Endothelial cell of umbilical vein (primary cell): Measurements from ENCODE around the gene RAB6B. TPM values are rescaled to one million over a fixed set of nuclear protein-coding genes. Genes with fewer than 3 reads are reported as not detected.

Source experiments
- BruUV-seq: library from RNA; stranded (reverse); fragments of 400-500 nt; replicated peaks from 2 replicates; lab custom pipeline; 2021; lab: Mats Ljungman, UMichigan
- CTCF ChIA-PET: fragments of 300-600, 350-600 bp; sonication (Branson Sonifier 250); formaldehyde crosslinking; loops from one replicate; lab custom pipeline; 2021; ENCODE audit warnings: antibody characterized with exemption, inconsistent platforms; lab: Charles Lee
- POLR2A ChIA-PET: fragments of 300-600, 350-600 bp; sonication (Branson Sonifier 250); formaldehyde crosslinking; loops from one replicate; lab custom pipeline; 2021; ENCODE audit warnings: antibody characterized with exemption, inconsistent platforms; lab: Charles Lee
- DNase-seq: peaks from one replicate; pipeline ENCODE4 v3.0.0-alpha.2; 2011; ENCODE audit warnings: low read depth, low spot score
- FAIRE-seq: peaks from 2 replicates; lab custom pipeline; 2011; peaks lifted over from hg19 to GRCh38; lab: Jason Lieb, UNC
- H2AFZ ChIP-seq: 2 replicates; pipeline ENCODE4 v1.6.0; 2012; ENCODE audit warnings: low read depth, low read length, control low read depth, inconsistent platforms
- H3K27ac ChIP-seq: 2 replicates; pipeline ENCODE4 v1.5.1; 2011; ENCODE audit warnings: low read depth, mild to moderate bottlenecking, control low read depth, low read length, moderate library complexity; ENCODE audit not compliant: insufficient read depth
- H3K27me3 ChIP-seq, 2 experiments: 2 replicates each; pipeline versions ENCODE4 v1.6.0 to v1.6.1; 2011; ENCODE audit warnings: low read length in 2 of 2, mixed read lengths in 1 of 2; ENCODE audit not compliant: control insufficient read depth in 2 of 2, insufficient read depth in 2 of 2
- H3K36me3 ChIP-seq, 2 experiments: 2 replicates in 1 of 2; 3 replicates in 1 of 2; pipeline ENCODE4 v1.5.1; 2011; ENCODE audit warnings: low read length in 2 of 2, mild to moderate bottlenecking in 1 of 2, moderate library complexity in 1 of 2; ENCODE audit not compliant: control insufficient read depth in 2 of 2, insufficient read depth in 2 of 2; ENCODE audit errors: extremely low read depth in 1 of 2
- H3K4me1 ChIP-seq: 3 replicates; pipeline ENCODE4 v1.5.1; 2011; ENCODE audit warnings: mild to moderate bottlenecking, low read length; ENCODE audit not compliant: control insufficient read depth, insufficient read depth; ENCODE audit errors: extremely low read depth
- H3K4me2 ChIP-seq: 2 replicates; pipeline ENCODE4 v1.6.1; 2011; ENCODE audit warnings: low read length, control low read depth, mixed read lengths; ENCODE audit not compliant: insufficient read depth
- H3K4me3 ChIP-seq, 3 experiments: fragments of 200-600 bp in 1 of 3; sonication (generic), shearing (Covaris generic) in 1 of 3; replicated peaks in 1 of 3; 2 replicates each; pipeline ENCODE4 v1.5.1; 2011 to 2016; ENCODE audit warnings: control low read depth in 3 of 3, low read length in 3 of 3, mild to moderate bottlenecking in 2 of 3, inconsistent platforms in 1 of 3, low read depth in 1 of 3, moderate library complexity in 1 of 3; ENCODE audit not compliant: insufficient read depth in 1 of 3
- H3K79me2 ChIP-seq: 2 replicates; pipeline ENCODE4 v1.6.0; 2012; ENCODE audit warnings: low read length, inconsistent platforms; ENCODE audit not compliant: control insufficient read depth, insufficient read depth
- H3K9ac ChIP-seq: replicated peaks from 2 replicates; pipeline ENCODE3; 2011; ENCODE audit warnings: low read length, control low read depth; ENCODE audit not compliant: insufficient read depth; ENCODE audit errors: extremely low read depth
- H3K9me1 ChIP-seq: replicated peaks from 3 replicates; pipeline ENCODE4 v1.6.0; 2011; ENCODE audit warnings: mild to moderate bottlenecking, low read length; ENCODE audit not compliant: control insufficient read depth, insufficient read depth; ENCODE audit errors: extremely low read depth
- H3K9me3 ChIP-seq: replicated peaks from 2 replicates; pipeline ENCODE4 v1.5.1; 2012; ENCODE audit warnings: low read length, inconsistent platforms; ENCODE audit not compliant: control insufficient read depth, insufficient read depth
- H4K20me1 ChIP-seq: replicated peaks from 2 replicates; pipeline ENCODE3; 2011; ENCODE audit warnings: mild to moderate bottlenecking, low read length; ENCODE audit not compliant: control insufficient read depth, insufficient read depth; ENCODE audit errors: extremely low read depth
- CTCF ChIP-seq, 2 donors: IDR thresholded peaks; 1 replicate in 1 of 2; 2 replicates in 1 of 2; pipeline ENCODE4 v1.5.1; 2011; ENCODE audit warnings: low read length in 2 of 2, mild to moderate bottlenecking in 2 of 2, moderate library complexity in 2 of 2, control low read depth in 1 of 2, inconsistent platforms in 1 of 2, low read depth in 1 of 2; ENCODE audit not compliant: insufficient read depth in 1 of 2; ENCODE audit errors: extremely low read depth in 1 of 2
- EZH2 ChIP-seq: IDR thresholded peaks from 2 replicates; pipeline ENCODE4 v1.6.1; 2012; ENCODE audit warnings: borderline replicate concordance, low read depth, mild to moderate bottlenecking, moderate library complexity, low read length, inconsistent platforms; ENCODE audit not compliant: severe bottlenecking
- FOS ChIP-seq: IDR thresholded peaks from 2 replicates; pipeline ENCODE4 v1.6.1; 2011; ENCODE audit warnings: mild to moderate bottlenecking, low read length, moderate library complexity, borderline replicate concordance; ENCODE audit not compliant: insufficient read depth
- GATA2 ChIP-seq: IDR thresholded peaks from 2 replicates; pipeline ENCODE4 v1.7.0; 2011; ENCODE audit warnings: low read depth, mild to moderate bottlenecking, moderate library complexity, mixed read lengths, low read length; ENCODE audit not compliant: insufficient read length, insufficient read depth
- JUN ChIP-seq: IDR thresholded peaks from 2 replicates; pipeline ENCODE4 v1.6.1; 2011; ENCODE audit warnings: borderline replicate concordance, low read depth; ENCODE audit not compliant: insufficient read length, insufficient read depth
- MAX ChIP-seq: IDR thresholded peaks from 2 replicates; pipeline ENCODE4 v1.6.1; 2011; ENCODE audit not compliant: insufficient read depth, insufficient read length
- MYC ChIP-seq: IDR thresholded peaks from one replicate; pipeline ENCODE4 v1.6.1; 2011; ENCODE audit warnings: mild to moderate bottlenecking, low read depth, low read length
- POLR2A ChIP-seq: IDR thresholded peaks from 2 replicates; pipeline ENCODE4 v1.6.1; 2012; ENCODE audit warnings: low read depth, mild to moderate bottlenecking, control low read depth, low read length
- POLR2AphosphoS5 ChIP-seq: IDR thresholded peaks from 2 replicates; pipeline ENCODE4 v1.6.1; 2012; ENCODE audit warnings: low read depth, mild to moderate bottlenecking, control low read depth, low read length, moderate library complexity; ENCODE audit not compliant: insufficient read depth
- dilution Hi-C: fragments of 300-500 bp; cut with MboI; formaldehyde crosslinking; loops from one replicate; pipeline ENCODE4 v1.15.0; 2019; ENCODE audit warnings: low sequenced_read_pairs; ENCODE audit not compliant: extremely low pct_ligation_motif_present
- intact Hi-C: fragments of 100-400 bp; cut with micrococcal nuclease; formaldehyde crosslinking; loops from one replicate; pipeline ENCODE4 v1.10.0; 2022
- polyA plus RNA-seq, 4 experiments: library from polyadenylated mRNA; depleted of rRNA in 3 of 4; stranded (reverse) in 3 of 4; unstranded in 1 of 4; fragments of >200 nt; gene quantifications; 2 replicates each; pipeline versions ENCODE4 v1.2.1 to v1.2.3, GENCODE V29; 2011 to 2012; ENCODE audit warnings: missing spikeins in 1 of 4
- total RNA-seq: library from RNA; stranded (reverse); gene quantifications from 2 replicates; pipeline ENCODE4 v1.2.3, GENCODE V29; 2021

RAB6B gene
- total and polyA plus RNA-seq, 2 donors (not counting 3 experiments of a cell fraction or from before 2014, with no cell fraction given): 1.7 to 6.7 TPM

GRCh38 chr3:133944641-133945380 lies 49.1 kb upstream of the RAB6B start:
- Histone ChIP-seq H3K27ac (peak overlapping the region; percentile 88), H2AFZ (no peak overlapping the region), H3K9ac (peak overlapping the region; percentile 72), H3K4me1 (peaks cover 71% of the 10 kb centered on the region), H3K4me2 (peak overlapping the region; percentile 25), H3K79me2 (no peaks in the 10 kb centered on the region), H3K27me3 (no peaks in the 10 kb centered on the region), H3K9me3 (no peaks in the 10 kb centered on the region), H3K4me3 (no peak overlapping the region), H3K36me3 (no peaks in the 10 kb centered on the region), H4K20me1 (no peaks in the 10 kb centered on the region), H3K9me1 (no peaks in the 10 kb centered on the region)
- BruUV-seq: no TSS peak
- no peak for TF ChIP-seq FOS
- no peak for TF ChIP-seq CTCF (IDR thresholded peaks at IDR 0.05; ENCODE audit: extremely low read depth in 1 of 2, insufficient read depth in 1 of 2, low read depth in 1 of 2, low read length in 2 of 2)
- peak; percentile 98 for TF ChIP-seq POLR2AphosphoS5
- peak; percentile 41 for TF ChIP-seq JUN
- TF ChIP-seq GATA2: peak; percentile 96
- TF ChIP-seq MYC: no peak
- no peak for TF ChIP-seq EZH2
- TF ChIP-seq POLR2A: peak; percentile 67
- TF ChIP-seq MAX: peak; percentile 8
- FAIRE-seq: no peak
- ChIA-PET CTCF (interaction anchor here (0.6 to 4.6 kb wide), 5 partner anchors 17 to 267 kb away, joined by 3 to 39 read pairs (median 3); no protein-coding TSS in a partner anchor), POLR2A (interaction anchor here (0.9 to 1.0 kb wide), 2 partner anchors 35 to 267 kb away, joined by 3 read pairs; no protein-coding TSS in a partner anchor)
- dilution Hi-C loops (loop anchor here (25.0 kb wide), 1 partner anchor 267 kb away; no protein-coding TSS in a partner anchor), intact Hi-C loops (loop anchor here (1.0 to 10.0 kb wide), 7 partner anchors 84 to 538 kb away; partner anchors contain the start of genes CDV3 and SLCO2A1)
- peak; percentile 95 for DNase-seq
